SK-N-SH treated with all-trans-retinoic acid at 6 μM for 48 hours (cell line): ENCODE data around the gene SLC1A4.

Source experiments
- ARNTL ChIP-seq: fragments of 450-650 bp; formaldehyde crosslinking; IDR thresholded peaks from 2 replicates; pipeline ENCODE4 v1.5.0; 2020; ENCODE audit warnings: low read depth, mild to moderate bottlenecking, moderate library complexity, borderline replicate concordance
- PPARA ChIP-seq: fragments of 250-450 bp; sonication (Bioruptor Pico); IDR thresholded peaks from 2 replicates; pipeline ENCODE4 v1.5.0; 2020; ENCODE audit warnings: mild to moderate bottlenecking, borderline replicate concordance
- RARB ChIP-seq: fragments of 250-450 bp; sonication (Bioruptor Pico); IDR thresholded peaks from 2 replicates; pipeline ENCODE4 v1.8.0; 2021; ENCODE audit warnings: mild to moderate bottlenecking, moderate library complexity
- SNAI2 ChIP-seq: fragments of 250-450 bp; sonication (Bioruptor Pico); IDR thresholded peaks from 2 replicates; pipeline ENCODE4 v1.5.0; 2020; ENCODE audit warnings: mild to moderate bottlenecking, moderate library complexity
- ZFP3 ChIP-seq: fragments of 250-450 bp; sonication (Bioruptor Pico); IDR thresholded peaks from 2 replicates; pipeline ENCODE4 v1.5.0; 2020; ENCODE audit warnings: mild to moderate bottlenecking, moderate library complexity
- ZNF70 ChIP-seq: fragments of 450-650 bp; formaldehyde crosslinking; IDR thresholded peaks from 2 replicates; pipeline ENCODE4 v1.5.0; 2020; ENCODE audit warnings: mild to moderate bottlenecking, moderate library complexity
- TF ChIP-seq, protein P1 (sequence below): fragments of 250-450 bp; sonication (Bioruptor Pico); IDR thresholded peaks from 2 replicates; pipeline ENCODE4 v1.5.1; 2020; ENCODE audit warnings: low read depth, mild to moderate bottlenecking, moderate library complexity
- TF ChIP-seq, protein P2 (sequence below): fragments of 250-450 bp; sonication (Bioruptor Pico); IDR thresholded peaks from 2 replicates; pipeline ENCODE4 v1.8.0; 2020; ENCODE audit warnings: mild to moderate bottlenecking, moderate library complexity, borderline replicate concordance
- TF ChIP-seq, protein P3 (sequence below): fragments of 250-450 bp; sonication (Bioruptor Pico); IDR thresholded peaks from 2 replicates; pipeline ENCODE4 v1.5.0; 2020; ENCODE audit warnings: mild to moderate bottlenecking, moderate library complexity

DNA sequence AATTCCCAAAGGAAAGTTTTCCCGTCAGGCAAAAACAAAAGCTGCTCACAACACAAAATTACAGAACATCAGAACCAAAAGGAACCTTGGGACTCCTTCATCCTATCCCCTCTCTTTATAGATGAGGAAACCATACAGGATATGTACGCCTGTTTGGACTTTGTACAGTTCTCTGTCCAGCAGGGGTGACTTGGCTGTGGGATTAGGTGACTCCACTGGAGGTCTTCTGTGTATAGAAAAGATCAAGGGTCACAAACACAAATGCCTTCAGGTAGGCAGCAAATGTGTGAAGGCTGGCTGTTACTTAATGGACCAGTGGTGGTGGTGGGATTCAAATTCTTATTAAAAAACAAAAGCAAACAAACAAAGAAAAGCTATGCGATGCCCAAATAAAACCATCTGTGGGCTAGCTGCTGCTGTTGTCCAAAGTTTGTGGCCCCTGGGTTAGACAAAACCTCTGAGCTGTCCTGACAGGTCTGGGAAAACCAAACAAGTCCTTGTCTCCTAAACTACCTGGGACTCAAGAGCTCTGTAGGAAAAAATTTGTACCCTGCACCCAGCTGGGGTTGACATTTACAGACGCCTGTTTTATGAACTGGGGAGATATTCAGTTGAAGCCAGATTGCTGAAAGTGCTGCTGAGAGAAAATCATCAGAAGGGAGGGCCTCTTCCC is 65.7 kb downstream of the SLC1A4 start:
- TF ChIP-seq, protein P1, sequence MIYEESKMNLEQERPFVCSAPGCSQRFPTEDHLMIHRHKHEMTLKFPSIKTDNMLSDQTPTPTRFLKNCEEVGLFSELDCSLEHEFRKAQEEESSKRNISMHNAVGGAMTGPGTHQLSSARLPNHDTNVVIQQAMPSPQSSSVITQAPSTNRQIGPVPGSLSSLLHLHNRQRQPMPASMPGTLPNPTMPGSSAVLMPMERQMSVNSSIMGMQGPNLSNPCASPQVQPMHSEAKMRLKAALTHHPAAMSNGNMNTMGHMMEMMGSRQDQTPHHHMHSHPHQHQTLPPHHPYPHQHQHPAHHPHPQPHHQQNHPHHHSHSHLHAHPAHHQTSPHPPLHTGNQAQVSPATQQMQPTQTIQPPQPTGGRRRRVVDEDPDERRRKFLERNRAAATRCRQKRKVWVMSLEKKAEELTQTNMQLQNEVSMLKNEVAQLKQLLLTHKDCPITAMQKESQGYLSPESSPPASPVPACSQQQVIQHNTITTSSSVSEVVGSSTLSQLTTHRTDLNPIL (CRISPR knock-in tag), result no peak
- TF ChIP-seq PPARA, result no peak
- TF ChIP-seq ZNF70 (CRISPR knock-in tag), result no peak
- TF ChIP-seq ARNTL (CRISPR knock-in tag), result no peak
- TF ChIP-seq, protein P2, sequence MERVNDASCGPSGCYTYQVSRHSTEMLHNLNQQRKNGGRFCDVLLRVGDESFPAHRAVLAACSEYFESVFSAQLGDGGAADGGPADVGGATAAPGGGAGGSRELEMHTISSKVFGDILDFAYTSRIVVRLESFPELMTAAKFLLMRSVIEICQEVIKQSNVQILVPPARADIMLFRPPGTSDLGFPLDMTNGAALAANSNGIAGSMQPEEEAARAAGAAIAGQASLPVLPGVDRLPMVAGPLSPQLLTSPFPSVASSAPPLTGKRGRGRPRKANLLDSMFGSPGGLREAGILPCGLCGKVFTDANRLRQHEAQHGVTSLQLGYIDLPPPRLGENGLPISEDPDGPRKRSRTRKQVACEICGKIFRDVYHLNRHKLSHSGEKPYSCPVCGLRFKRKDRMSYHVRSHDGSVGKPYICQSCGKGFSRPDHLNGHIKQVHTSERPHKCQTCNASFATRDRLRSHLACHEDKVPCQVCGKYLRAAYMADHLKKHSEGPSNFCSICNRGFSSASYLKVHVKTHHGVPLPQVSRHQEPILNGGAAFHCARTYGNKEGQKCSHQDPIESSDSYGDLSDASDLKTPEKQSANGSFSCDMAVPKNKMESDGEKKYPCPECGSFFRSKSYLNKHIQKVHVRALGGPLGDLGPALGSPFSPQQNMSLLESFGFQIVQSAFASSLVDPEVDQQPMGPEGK (CRISPR knock-in tag), result no peak
- no peak for TF ChIP-seq SNAI2 (CRISPR knock-in tag)
- TF ChIP-seq RARB (CRISPR knock-in tag), result no peak
- TF ChIP-seq, protein P3, sequence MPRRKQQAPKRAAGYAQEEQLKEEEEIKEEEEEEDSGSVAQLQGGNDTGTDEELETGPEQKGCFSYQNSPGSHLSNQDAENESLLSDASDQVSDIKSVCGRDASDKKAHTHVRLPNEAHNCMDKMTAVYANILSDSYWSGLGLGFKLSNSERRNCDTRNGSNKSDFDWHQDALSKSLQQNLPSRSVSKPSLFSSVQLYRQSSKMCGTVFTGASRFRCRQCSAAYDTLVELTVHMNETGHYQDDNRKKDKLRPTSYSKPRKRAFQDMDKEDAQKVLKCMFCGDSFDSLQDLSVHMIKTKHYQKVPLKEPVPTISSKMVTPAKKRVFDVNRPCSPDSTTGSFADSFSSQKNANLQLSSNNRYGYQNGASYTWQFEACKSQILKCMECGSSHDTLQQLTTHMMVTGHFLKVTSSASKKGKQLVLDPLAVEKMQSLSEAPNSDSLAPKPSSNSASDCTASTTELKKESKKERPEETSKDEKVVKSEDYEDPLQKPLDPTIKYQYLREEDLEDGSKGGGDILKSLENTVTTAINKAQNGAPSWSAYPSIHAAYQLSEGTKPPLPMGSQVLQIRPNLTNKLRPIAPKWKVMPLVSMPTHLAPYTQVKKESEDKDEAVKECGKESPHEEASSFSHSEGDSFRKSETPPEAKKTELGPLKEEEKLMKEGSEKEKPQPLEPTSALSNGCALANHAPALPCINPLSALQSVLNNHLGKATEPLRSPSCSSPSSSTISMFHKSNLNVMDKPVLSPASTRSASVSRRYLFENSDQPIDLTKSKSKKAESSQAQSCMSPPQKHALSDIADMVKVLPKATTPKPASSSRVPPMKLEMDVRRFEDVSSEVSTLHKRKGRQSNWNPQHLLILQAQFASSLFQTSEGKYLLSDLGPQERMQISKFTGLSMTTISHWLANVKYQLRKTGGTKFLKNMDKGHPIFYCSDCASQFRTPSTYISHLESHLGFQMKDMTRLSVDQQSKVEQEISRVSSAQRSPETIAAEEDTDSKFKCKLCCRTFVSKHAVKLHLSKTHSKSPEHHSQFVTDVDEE (CRISPR knock-in tag), result no peak
- TF ChIP-seq ZFP3 (CRISPR knock-in tag), result no peak
